Measurements from ENCODE around the gene ACVR1C.

Gene ACVR1C

GRCh38 chr2:157489983-157490382, 138.7 kb downstream of the ACVR1C start:
- TF ChIP-seq ZFP3 (CRISPR knock-in tag; IDR thresholded peaks at IDR 0.05) (no peak), ZNF8 (CRISPR knock-in tag; IDR thresholded peaks at IDR 0.05) (no peak), ZC3H10 (CRISPR knock-in tag; IDR thresholded peaks at IDR 0.05) (no peak), SNAI2 (CRISPR knock-in tag; IDR thresholded peaks at IDR 0.05) (no peak), RARB (CRISPR knock-in tag; IDR thresholded peaks at IDR 0.05) (no peak), BACH2 (CRISPR knock-in tag; IDR thresholded peaks at IDR 0.05; ENCODE audit: borderline replicate concordance) (no peak), ZNF565 (CRISPR knock-in tag; conservative IDR thresholded peaks at IDR 0.05; ENCODE audit: low read depth) (no peak), CSDC2 (CRISPR knock-in tag; IDR thresholded peaks at IDR 0.05) (no peak), GLIS3 (CRISPR knock-in tag; IDR thresholded peaks at IDR 0.05) (no peak), TCF4 (CRISPR knock-in tag; IDR thresholded peaks at IDR 0.05; ENCODE audit: borderline replicate concordance) (no peak), ESRRG (CRISPR knock-in tag; IDR thresholded peaks at IDR 0.05) (no peak), OSR1 (CRISPR knock-in tag; IDR thresholded peaks at IDR 0.05) (no peak), ZNF70 (CRISPR knock-in tag; IDR thresholded peaks at IDR 0.05) (no peak)
- TF ChIP-seq, protein P1, sequence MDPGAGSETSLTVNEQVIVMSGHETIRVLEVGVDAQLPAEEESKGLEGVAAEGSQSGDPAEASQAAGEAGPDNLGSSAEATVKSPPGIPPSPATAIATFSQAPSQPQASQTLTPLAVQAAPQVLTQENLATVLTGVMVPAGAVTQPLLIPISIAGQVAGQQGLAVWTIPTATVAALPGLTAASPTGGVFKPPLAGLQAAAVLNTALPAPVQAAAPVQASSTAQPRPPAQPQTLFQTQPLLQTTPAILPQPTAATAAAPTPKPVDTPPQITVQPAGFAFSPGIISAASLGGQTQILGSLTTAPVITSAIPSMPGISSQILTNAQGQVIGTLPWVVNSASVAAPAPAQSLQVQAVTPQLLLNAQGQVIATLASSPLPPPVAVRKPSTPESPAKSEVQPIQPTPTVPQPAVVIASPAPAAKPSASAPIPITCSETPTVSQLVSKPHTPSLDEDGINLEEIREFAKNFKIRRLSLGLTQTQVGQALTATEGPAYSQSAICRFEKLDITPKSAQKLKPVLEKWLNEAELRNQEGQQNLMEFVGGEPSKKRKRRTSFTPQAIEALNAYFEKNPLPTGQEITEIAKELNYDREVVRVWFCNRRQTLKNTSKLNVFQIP (CRISPR knock-in tag; IDR thresholded peaks at IDR 0.05; ENCODE audit: borderline replicate concordance, low read depth), result no peak
- TF ChIP-seq, protein P2, sequence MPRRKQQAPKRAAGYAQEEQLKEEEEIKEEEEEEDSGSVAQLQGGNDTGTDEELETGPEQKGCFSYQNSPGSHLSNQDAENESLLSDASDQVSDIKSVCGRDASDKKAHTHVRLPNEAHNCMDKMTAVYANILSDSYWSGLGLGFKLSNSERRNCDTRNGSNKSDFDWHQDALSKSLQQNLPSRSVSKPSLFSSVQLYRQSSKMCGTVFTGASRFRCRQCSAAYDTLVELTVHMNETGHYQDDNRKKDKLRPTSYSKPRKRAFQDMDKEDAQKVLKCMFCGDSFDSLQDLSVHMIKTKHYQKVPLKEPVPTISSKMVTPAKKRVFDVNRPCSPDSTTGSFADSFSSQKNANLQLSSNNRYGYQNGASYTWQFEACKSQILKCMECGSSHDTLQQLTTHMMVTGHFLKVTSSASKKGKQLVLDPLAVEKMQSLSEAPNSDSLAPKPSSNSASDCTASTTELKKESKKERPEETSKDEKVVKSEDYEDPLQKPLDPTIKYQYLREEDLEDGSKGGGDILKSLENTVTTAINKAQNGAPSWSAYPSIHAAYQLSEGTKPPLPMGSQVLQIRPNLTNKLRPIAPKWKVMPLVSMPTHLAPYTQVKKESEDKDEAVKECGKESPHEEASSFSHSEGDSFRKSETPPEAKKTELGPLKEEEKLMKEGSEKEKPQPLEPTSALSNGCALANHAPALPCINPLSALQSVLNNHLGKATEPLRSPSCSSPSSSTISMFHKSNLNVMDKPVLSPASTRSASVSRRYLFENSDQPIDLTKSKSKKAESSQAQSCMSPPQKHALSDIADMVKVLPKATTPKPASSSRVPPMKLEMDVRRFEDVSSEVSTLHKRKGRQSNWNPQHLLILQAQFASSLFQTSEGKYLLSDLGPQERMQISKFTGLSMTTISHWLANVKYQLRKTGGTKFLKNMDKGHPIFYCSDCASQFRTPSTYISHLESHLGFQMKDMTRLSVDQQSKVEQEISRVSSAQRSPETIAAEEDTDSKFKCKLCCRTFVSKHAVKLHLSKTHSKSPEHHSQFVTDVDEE (CRISPR knock-in tag; IDR thresholded peaks at IDR 0.05), result no peak
- ATAC-seq, result no peak

GRCh38 chr2:157488877-157489276, 139.8 kb downstream of the ACVR1C start:
- ATAC-seq, result no peak

DNA sequence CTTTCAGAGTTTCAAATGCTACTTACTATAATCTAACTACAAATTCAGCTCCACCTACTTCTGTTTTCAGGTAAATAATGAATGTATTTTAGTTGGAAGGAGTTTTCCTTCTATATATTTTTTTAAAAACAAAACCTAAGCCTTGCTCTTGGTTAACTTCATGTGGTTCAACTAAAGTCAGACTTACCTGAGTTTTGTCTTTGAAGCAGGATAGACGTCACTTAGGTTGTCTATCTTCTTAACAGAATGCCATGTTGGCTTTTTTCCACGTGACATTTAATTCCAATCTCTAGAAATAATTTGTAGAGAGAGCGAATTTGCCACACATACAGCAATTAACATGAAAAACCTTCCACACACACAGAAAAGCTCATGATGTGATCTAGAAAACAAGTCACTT, 140.9 kb downstream of the ACVR1C start:
- ATAC-seq, result no peak
- no peak for TF ChIP-seq GLIS3 (CRISPR knock-in tag; IDR thresholded peaks at IDR 0.05)
- TF ChIP-seq RARB (CRISPR knock-in tag; IDR thresholded peaks at IDR 0.05), result no peak

More at GRCh38 chr2:157488877-157489276, 139.8 kb downstream of the ACVR1C start:
- TF ChIP-seq ESRRG (CRISPR knock-in tag; IDR thresholded peaks at IDR 0.05), result no peak
- TF ChIP-seq TOX (CRISPR knock-in tag; IDR thresholded peaks at IDR 0.05; ENCODE audit: borderline replicate concordance), result no peak
- no peak for TF ChIP-seq SNAI2 (CRISPR knock-in tag; IDR thresholded peaks at IDR 0.05)
- no peak for TF ChIP-seq ZC3H10 (CRISPR knock-in tag; IDR thresholded peaks at IDR 0.05)

- TF ChIP-seq ZFP3 (CRISPR knock-in tag; IDR thresholded peaks at IDR 0.05) (no peak), OSR1 (CRISPR knock-in tag; IDR thresholded peaks at IDR 0.05) (no peak), ISL1 (CRISPR knock-in tag; IDR thresholded peaks at IDR 0.05) (no peak), TCF4 (CRISPR knock-in tag; IDR thresholded peaks at IDR 0.05; ENCODE audit: borderline replicate concordance) (no peak), ZNF565 (CRISPR knock-in tag; conservative IDR thresholded peaks at IDR 0.05; ENCODE audit: low read depth) (no peak), GLIS3 (CRISPR knock-in tag; IDR thresholded peaks at IDR 0.05) (no peak)
- TF ChIP-seq, protein P2 (CRISPR knock-in tag; IDR thresholded peaks at IDR 0.05), result no peak
- no peak for ATAC-seq
Measured at GRCh38 chr2:157487271-157487610, 141.4 kb downstream of the ACVR1C start.

DNA sequence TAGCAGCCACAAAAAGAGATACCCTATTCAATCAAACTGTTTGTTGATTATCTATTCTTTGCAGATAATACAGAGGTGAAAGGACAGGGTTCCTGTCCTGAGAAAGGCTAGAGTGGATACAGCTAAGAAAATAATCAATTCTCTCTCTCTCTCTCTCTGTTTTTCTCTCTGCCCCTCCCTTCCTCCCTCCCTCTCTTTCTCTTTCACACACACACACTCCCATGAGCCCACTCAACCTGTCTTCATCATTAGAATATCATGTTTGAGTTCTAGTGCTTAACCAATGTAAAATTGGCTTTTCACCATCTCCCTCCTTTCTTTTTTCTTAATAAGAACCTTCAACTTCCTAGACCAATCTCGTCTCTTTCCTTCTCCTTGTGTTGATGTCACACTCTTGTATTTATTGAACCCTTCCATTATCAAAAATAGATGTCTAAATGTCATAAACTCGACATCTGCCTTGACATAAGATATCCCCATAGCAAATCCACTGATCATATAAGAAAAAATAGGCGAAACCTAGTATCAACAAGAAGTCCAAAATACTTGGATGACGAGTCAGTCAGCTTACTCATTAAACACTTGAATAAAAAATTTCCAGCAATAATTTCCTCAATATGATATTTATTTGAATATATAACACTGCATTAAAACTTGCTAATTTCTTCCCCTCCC, 141.9 kb downstream of the ACVR1C start:
- TF ChIP-seq ZNF8 (CRISPR knock-in tag; IDR thresholded peaks at IDR 0.05) (no peak), OSR1 (CRISPR knock-in tag; IDR thresholded peaks at IDR 0.05) (no peak), ARNTL (CRISPR knock-in tag; IDR thresholded peaks at IDR 0.05; ENCODE audit: borderline replicate concordance, low read depth) (no peak), TOX (CRISPR knock-in tag; IDR thresholded peaks at IDR 0.05; ENCODE audit: borderline replicate concordance) (no peak), ZC3H10 (CRISPR knock-in tag; IDR thresholded peaks at IDR 0.05) (no peak), RARB (CRISPR knock-in tag; IDR thresholded peaks at IDR 0.05) (no peak), CSDC2 (CRISPR knock-in tag; IDR thresholded peaks at IDR 0.05) (no peak), ZNF70 (CRISPR knock-in tag; IDR thresholded peaks at IDR 0.05) (no peak), ZFP30 (CRISPR knock-in tag; IDR thresholded peaks at IDR 0.05) (no peak)
- no peak for ATAC-seq
